ENCODE data around the gene DDHD1. TPM values are rescaled to one million over a fixed set of nuclear protein-coding genes. Genes with fewer than 3 reads are reported as not detected.

The DDHD1 gene
- total RNA-seq, 1 experiment from 2014 or later, result 15.7 TPM

DNA sequence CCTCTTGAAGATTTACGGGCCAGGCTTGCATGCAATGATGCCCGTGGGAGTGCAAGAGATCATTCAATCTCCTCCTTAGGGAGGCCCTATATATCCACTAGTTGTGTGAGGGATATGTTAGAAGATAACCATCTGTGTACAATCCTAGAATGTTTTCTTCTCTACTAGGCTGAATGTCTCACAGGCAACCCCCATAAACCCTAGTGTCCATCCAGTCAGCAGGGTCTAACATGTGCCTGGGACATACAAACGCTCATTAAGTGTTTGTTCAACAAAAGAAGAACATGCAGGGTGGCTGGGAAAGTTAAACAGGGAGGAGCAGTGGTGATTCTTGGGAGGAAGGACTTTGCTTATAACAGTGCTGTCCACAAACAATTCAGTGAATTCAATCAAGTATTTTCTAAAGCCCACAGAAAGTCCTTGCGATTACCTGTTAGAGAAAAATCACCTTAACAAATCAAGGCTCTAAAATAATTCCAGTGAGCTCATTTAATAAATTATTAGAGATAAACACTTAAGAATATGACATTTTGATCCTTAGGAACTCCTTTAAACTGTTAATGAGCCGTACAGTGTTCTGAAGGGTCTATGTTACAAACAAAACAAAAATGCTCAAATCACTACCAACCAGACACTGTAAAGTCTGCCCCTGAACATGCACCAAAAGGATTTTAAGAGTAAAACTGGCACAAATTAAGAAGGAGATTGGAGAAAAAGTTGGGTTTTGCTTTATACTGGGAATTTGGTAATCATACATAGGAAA lies 105.6 kb downstream of the DDHD1 start:
- no peaks in the 10 kb centered on the region for H3K9me3 Mint-ChIP-seq
- Histone ChIP-seq H2AFZ (ENCODE audit: low read length) (no peak overlapping the region), H3K56ac (ENCODE audit: insufficient read length, low read depth, low read length) (no peak overlapping the region), H2BK20ac (ENCODE audit: low read depth, low read length, poor library complexity, severe bottlenecking) (no peak overlapping the region), H2BK5ac (ENCODE audit: insufficient read length, low read length) (no peak overlapping the region), H3K4ac (ENCODE audit: low read depth, low read length) (no peak overlapping the region), H3K79me1 (ENCODE audit: insufficient read depth, low read depth, low read length, poor library complexity, severe bottlenecking) (no peaks in the 10 kb centered on the region), H2BK12ac (ENCODE audit: insufficient read length, low read depth, low read length) (no peak overlapping the region), H3K14ac (ENCODE audit: insufficient read depth, low read length) (no peak overlapping the region), H3K18ac (ENCODE audit: insufficient read length, low read depth, low read length) (no peak overlapping the region), H3T11ph (ENCODE audit: low read length) (no peak overlapping the region), H3K4me1 (ENCODE audit: insufficient read depth, low read length) (no peaks in the 10 kb centered on the region), H3K9me3 (ENCODE audit: control insufficient read depth, low read depth, low read length) (no peaks in the 10 kb centered on the region), H4K8ac (replicated peaks; ENCODE audit: insufficient read length, low read depth, low read length) (no peak overlapping the region), H3K4me2 (ENCODE audit: insufficient read depth, insufficient read length, low read length) (no peak overlapping the region), H3K27me3 (ENCODE audit: insufficient read depth, low read length) (no peaks in the 10 kb centered on the region), H3K23me2 (ENCODE audit: insufficient read length, low read depth, low read length, poor library complexity, severe bottlenecking) (no peaks in the 10 kb centered on the region), H2AK5ac (ENCODE audit: insufficient read length, low read length) (no peak overlapping the region), H2BK15ac (ENCODE audit: low read depth, low read length) (no peak overlapping the region), H3K27ac (ENCODE audit: insufficient read length, low read depth, low read length) (no peak overlapping the region), H4K5ac (ENCODE audit: insufficient read length, low read depth, low read length) (no peak overlapping the region), H3K79me2 (ENCODE audit: insufficient read depth, low read length) (no peaks in the 10 kb centered on the region), H3K9ac (ENCODE audit: extremely low read depth, insufficient read length, low read length) (no peak overlapping the region), H4K91ac (ENCODE audit: insufficient read length, low read depth, low read length) (no peak overlapping the region), H2BK120ac (ENCODE audit: low read depth, low read length, poor library complexity, severe bottlenecking) (no peak overlapping the region), H3K23ac (ENCODE audit: insufficient read length, low read depth, low read length) (no peak overlapping the region), H4K20me1 (ENCODE audit: control insufficient read depth, insufficient read depth, insufficient read length) (no peaks in the 10 kb centered on the region)
- TF ChIP-seq, protein P1, sequence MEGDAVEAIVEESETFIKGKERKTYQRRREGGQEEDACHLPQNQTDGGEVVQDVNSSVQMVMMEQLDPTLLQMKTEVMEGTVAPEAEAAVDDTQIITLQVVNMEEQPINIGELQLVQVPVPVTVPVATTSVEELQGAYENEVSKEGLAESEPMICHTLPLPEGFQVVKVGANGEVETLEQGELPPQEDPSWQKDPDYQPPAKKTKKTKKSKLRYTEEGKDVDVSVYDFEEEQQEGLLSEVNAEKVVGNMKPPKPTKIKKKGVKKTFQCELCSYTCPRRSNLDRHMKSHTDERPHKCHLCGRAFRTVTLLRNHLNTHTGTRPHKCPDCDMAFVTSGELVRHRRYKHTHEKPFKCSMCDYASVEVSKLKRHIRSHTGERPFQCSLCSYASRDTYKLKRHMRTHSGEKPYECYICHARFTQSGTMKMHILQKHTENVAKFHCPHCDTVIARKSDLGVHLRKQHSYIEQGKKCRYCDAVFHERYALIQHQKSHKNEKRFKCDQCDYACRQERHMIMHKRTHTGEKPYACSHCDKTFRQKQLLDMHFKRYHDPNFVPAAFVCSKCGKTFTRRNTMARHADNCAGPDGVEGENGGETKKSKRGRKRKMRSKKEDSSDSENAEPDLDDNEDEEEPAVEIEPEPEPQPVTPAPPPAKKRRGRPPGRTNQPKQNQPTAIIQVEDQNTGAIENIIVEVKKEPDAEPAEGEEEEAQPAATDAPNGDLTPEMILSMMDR (conservative IDR thresholded peaks at IDR 0.05), result no peak
- H3K4me1 Mint-ChIP-seq, result no peaks in the 10 kb centered on the region
- peak overlapping the region in 2 of 3 experiments; percentile 18 to 78; a peak in 2 of 7 replicates for H3K27ac Mint-ChIP-seq
- WGBS (ENCODE audit: extremely low coverage, insufficient read length, low lambda C conversion rate), result no CpG with 5 or more reads among the region's 5 CpGs
- peaks cover 3 to 21% (median 11%) of the 10 kb centered on the region in 3 experiments for H3K36me3 Mint-ChIP-seq (ENCODE audit: insufficient read depth in 1 of 3, low read depth in 3 of 3)
- H3K27me3 Mint-ChIP-seq (ENCODE audit: low read depth), result no peaks in the 10 kb centered on the region
- no peak for DNase-seq
- H3K4me3 Mint-ChIP-seq, result no peak overlapping the region
